Kidney epithelial cell (primary cell): Measurements from ENCODE around the gene SPAG6. TPM values are rescaled to one million over a fixed set of nuclear protein-coding genes. Genes with fewer than 3 reads are reported as not detected.
"Not testable (repeated sequence)": the region's sequence is repeated elsewhere in the genome, so short reads cannot be mapped to it uniquely, and the experiment has no call there.

Source experiments
- DNase-seq: peaks from one replicate; pipeline ENCODE4 v3.0.0-alpha.2; 2010; ENCODE audit warnings: low read depth
- H3K27me3 ChIP-seq: 2 replicates; pipeline ENCODE4 v1.6.0; 2011; ENCODE audit warnings: low read length; ENCODE audit not compliant: control insufficient read depth, insufficient read depth
- H3K36me3 ChIP-seq: 2 replicates; pipeline ENCODE4 v1.5.1; 2011; ENCODE audit warnings: low read length; ENCODE audit not compliant: control insufficient read depth, insufficient read depth
- H3K4me3 ChIP-seq: 2 replicates; pipeline ENCODE4 v1.5.1; 2011; ENCODE audit warnings: low read depth, mild to moderate bottlenecking, control low read depth, low read length
- total RNA-seq: library from RNA; depleted of rRNA; stranded (reverse); fragments of >200 nt; gene quantifications from 2 replicates; pipeline ENCODE4 v1.2.3, GENCODE V29; 2015
- TF ChIP-seq, protein P1 (sequence below): IDR thresholded peaks from 2 replicates; pipeline ENCODE4 v1.5.1; 2011; ENCODE audit warnings: mild to moderate bottlenecking, moderate library complexity, low read length, control low read depth, inconsistent platforms; ENCODE audit not compliant: insufficient read depth, poor library complexity, severe bottlenecking

Gene SPAG6
- total RNA-seq, 1 donor from 2014 or later, result 0.79 TPM

DNA sequence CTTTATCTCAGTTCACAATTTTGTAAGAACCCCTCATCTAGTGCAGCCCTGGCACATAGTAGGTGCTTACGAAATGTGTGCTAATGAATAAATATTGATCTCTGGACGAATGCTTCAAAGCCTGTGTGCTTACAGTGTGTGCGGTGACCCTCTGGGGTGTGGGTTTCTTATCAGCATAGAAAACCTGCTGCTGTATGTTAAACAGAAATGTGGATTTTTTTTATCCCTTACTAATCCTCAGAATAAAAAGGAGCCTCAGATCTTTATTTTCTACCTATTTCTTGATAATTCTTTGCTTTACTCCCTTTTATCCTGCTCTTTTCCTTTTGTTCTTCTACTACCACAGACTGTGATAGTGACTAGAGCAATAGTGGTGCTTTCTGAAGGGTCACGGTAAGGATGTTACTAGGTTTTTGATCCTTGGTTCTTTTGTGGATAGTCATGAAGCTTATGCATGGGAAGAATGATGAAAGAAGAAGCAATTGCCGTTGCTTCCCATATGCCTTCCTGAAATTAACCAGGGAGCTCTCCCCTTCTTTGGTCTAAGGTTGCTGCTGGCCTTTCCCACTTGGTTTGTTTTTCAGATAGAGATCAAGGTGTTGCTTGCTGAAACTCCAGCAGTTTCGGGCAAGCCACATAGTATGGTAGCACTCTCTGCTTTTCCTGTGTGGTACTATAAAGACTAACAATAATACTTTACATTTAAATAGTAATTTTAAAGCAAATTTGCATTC, 44.7 kb downstream of the SPAG6 start:
- H3K4me3 ChIP-seq, result no peak overlapping the region
- TF ChIP-seq, protein P1, sequence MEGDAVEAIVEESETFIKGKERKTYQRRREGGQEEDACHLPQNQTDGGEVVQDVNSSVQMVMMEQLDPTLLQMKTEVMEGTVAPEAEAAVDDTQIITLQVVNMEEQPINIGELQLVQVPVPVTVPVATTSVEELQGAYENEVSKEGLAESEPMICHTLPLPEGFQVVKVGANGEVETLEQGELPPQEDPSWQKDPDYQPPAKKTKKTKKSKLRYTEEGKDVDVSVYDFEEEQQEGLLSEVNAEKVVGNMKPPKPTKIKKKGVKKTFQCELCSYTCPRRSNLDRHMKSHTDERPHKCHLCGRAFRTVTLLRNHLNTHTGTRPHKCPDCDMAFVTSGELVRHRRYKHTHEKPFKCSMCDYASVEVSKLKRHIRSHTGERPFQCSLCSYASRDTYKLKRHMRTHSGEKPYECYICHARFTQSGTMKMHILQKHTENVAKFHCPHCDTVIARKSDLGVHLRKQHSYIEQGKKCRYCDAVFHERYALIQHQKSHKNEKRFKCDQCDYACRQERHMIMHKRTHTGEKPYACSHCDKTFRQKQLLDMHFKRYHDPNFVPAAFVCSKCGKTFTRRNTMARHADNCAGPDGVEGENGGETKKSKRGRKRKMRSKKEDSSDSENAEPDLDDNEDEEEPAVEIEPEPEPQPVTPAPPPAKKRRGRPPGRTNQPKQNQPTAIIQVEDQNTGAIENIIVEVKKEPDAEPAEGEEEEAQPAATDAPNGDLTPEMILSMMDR, result no peak
- no peaks in the 10 kb centered on the region for H3K27me3 ChIP-seq
- DNase-seq, result no peak
- no peaks in the 10 kb centered on the region for H3K36me3 ChIP-seq

DNA sequence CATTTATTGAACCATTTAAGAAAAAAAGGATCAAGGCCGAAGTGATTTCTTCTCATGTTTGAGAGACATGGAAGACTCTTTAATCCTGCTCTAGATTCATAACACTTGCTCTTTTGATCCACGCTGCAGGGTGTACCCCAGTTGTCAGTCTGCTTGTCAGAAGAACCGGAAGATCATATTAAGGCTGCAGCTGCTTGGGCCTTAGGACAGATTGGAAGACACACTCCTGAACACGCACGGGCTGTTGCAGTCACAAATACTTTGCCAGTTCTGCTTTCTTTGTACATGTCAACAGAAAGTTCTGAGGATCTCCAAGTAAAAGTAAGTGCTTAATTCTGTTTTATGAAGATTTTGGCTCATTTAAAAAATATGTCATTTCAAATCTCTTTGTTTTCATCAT, 46.3 kb downstream of the SPAG6 start:
- DNase-seq, result no peak
- TF ChIP-seq, protein P1, result no peak

DNA sequence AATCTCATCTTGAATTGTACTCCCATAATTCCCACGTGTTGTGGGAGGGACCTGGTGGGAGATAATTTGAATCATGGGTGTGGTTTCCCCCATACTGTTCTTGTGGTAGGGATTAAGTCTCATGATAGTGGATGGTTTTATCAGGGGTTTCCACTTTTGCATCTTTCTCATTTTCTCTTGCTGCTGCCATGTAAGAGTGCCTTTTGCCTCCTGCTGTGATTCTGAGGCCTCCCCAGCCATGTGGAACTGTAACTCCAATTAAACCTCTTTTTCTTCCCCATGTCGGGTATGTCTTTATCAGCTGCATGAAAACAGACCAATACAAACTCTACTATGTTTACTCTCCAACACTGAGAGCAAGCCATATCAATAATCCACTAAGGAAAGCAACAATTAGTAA, 50.9 kb downstream of the SPAG6 start:
- DNase-seq, H3K36me3 ChIP-seq, H3K27me3 ChIP-seq, H3K4me3 ChIP-seq: not testable (repeated sequence)

More for the DNA sequence above, 46.3 kb downstream of the SPAG6 start:
- Histone ChIP-seq H3K27me3 (no peaks in the 10 kb centered on the region), H3K4me3 (no peak overlapping the region), H3K36me3 (no peaks in the 10 kb centered on the region)

DNA sequence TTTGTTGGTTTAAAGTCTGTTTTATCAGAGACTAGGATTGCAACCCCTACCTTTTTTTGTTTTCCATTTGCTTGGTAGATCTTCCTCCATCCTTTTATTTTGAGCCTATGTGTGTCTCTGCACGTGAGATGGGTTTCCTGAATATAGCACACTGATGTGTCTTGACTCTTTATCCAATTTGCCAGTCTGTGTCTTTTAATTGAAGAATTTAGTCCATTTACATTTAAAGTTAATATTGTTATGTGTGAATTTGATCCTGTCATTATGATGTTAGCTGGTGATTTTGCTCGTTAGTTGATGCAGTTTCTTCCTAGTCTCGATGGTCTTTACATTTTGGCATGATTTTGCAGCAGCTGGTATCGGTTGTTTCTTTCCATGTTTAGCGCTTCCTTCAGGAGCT, 61.6 kb downstream of the SPAG6 start:
- not testable (repeated sequence) for H3K27me3 ChIP-seq, H3K4me3 ChIP-seq, H3K36me3 ChIP-seq, DNase-seq

DNA sequence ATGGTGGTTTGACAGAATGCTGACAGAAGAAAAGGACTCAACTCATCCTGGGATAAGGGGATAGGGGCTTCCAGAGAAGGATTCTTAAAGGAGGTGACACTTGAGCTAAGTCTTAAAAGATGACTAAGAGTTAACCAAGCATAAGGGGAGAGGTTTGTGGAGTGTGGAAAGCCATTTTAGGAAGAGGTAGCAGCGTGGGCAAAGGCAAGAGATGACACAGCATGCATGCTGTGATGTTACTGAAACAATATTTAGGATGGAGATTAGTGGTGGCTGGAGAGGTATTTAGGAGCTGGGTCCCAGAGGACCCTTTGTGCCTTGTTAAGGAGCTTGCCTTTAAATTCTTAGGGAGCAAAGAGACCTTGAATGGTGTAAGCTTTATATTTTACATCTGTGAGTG, 65.1 kb downstream of the SPAG6 start:
- Histone ChIP-seq H3K4me3 (no peak overlapping the region), H3K36me3 (no peaks in the 10 kb centered on the region), H3K27me3 (no peaks in the 10 kb centered on the region)
- no peak for DNase-seq
- TF ChIP-seq, protein P1, result no peak

DNA sequence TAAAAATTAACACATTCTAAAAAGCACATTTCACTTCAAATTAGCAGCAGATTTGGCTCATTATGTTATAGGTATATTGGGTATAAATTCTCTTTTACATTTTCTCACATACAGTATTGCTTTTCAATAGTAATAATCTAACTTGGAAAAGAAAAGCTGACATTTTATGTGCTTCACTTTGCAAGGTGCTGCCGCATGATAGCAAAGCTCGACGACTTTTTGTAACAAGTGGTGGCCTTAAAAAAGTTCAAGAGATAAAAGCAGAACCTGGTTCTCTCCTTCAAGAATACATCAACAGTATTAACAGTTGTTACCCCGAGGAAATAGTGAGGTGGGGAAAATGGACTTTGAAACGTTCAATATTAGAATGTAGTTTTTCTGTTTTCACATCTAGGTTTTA, 65.5 kb downstream of the SPAG6 start:
- DNase-seq, result no peak
- H3K4me3 ChIP-seq, result no peak overlapping the region

More for the DNA sequence above, 65.5 kb downstream of the SPAG6 start:
- Histone ChIP-seq H3K36me3 (no peaks in the 10 kb centered on the region), H3K27me3 (no peaks in the 10 kb centered on the region)
- TF ChIP-seq, protein P1, result no peak
